IMR-90 (cell line): Measurements from ENCODE around the gene KIF6.

Source experiments
- CEBPB ChIP-seq: IDR thresholded peaks from 2 replicates; pipeline ENCODE4 v1.6.1; 2012; ENCODE audit warnings: low read depth, low read length, improper control_type of control experiment
- CTCF ChIP-seq: conservative IDR thresholded peaks from 2 replicates; pipeline ENCODE4 v1.5.1; 2012; ENCODE audit warnings: mild to moderate bottlenecking, low read depth, low read length, improper control_type of control experiment

- no peak for TF ChIP-seq CEBPB
- no peak for TF ChIP-seq CTCF
Observed at GRCh38 chr6:39484276-39484675, 240.9 kb downstream of the KIF6 start.
